ENCODE data around the gene KRT32.
"Not testable (repeated sequence)": the region's sequence is repeated elsewhere in the genome, so short reads cannot be mapped to it uniquely, and the experiment has no call there.

The KRT32 gene

DNA sequence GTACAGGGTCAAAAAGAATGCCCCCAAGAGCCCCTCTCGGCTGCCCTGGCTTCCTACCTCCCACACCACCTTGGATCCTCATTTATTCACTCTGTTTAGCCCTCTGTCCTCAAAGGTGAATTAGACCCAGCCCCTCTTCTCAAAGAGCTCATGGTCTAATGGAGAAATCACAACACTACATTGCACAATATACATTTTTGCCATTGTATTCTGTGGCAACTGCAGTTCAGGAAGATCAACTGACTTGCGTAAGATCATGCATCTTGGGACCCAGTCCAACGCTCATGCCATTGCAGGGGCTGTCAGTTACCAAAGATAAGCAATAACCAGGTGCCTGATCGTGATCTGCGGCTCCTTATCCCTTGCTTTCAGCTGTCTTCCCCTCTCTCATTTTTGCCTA lies 27.8 kb downstream of the KRT32 start:
- DNase-seq (ENCODE audit: low spot score) = no peak
- in situ Hi-C loops (cut with MboI; ENCODE audit: low sequenced_read_pairs, unreplicated experiment) = no loop called here
- TF ChIP-seq, protein P1, sequence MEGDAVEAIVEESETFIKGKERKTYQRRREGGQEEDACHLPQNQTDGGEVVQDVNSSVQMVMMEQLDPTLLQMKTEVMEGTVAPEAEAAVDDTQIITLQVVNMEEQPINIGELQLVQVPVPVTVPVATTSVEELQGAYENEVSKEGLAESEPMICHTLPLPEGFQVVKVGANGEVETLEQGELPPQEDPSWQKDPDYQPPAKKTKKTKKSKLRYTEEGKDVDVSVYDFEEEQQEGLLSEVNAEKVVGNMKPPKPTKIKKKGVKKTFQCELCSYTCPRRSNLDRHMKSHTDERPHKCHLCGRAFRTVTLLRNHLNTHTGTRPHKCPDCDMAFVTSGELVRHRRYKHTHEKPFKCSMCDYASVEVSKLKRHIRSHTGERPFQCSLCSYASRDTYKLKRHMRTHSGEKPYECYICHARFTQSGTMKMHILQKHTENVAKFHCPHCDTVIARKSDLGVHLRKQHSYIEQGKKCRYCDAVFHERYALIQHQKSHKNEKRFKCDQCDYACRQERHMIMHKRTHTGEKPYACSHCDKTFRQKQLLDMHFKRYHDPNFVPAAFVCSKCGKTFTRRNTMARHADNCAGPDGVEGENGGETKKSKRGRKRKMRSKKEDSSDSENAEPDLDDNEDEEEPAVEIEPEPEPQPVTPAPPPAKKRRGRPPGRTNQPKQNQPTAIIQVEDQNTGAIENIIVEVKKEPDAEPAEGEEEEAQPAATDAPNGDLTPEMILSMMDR (IDR thresholded peaks at IDR 0.05; ENCODE audit: borderline replicate concordance, control extremely low read depth, extremely low read depth, insufficient read depth, missing control alignments) = no peak

DNA sequence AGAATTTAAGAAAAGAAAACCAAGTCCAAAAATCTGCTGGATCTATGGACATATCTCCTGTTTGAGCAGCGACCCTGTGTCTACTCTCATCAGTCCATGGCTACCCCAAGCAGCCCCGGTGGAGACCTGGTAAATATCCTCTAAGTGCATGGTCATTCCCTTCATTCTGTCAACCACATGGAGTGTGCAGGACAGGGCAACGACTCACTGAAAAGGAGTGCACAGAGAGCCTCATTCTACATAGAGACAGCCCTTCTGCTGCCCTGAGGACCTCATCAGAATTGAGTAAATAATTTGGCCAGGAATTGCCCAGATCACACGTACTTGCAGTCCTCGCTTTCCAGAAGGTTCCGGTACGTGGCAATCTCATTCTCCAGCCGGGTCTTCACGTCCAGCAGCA lies 29.4 kb downstream of the KRT32 start:
- TF ChIP-seq, protein P1 (IDR thresholded peaks at IDR 0.05; ENCODE audit: borderline replicate concordance, control extremely low read depth, extremely low read depth, insufficient read depth, missing control alignments) = no peak
- no peak for DNase-seq (ENCODE audit: low spot score)
- in situ Hi-C loops (cut with MboI; ENCODE audit: low sequenced_read_pairs, unreplicated experiment) = no loop called here

DNA sequence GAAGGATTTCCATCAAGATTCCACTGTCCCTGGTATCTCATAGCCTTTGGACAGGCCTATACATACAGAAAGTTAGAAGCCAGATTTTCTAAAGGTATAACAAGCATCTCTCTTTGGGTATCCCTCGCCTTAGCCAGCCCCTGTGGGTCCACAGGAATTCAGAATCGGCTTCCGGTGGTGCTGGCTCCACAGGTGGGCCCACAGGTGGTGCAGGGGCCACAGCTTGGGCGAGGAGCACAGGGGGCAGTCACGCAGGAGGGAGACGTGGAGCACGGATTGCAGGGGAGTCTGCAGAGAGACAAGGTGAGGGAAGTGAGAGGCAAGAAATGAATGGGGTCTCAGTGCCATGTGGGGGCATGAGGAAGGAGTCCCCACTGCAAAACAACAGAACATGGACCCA lies 29.9 kb downstream of the KRT32 start:
- DNase-seq (ENCODE audit: low spot score) = no peak
- in situ Hi-C loops (cut with MboI; ENCODE audit: low sequenced_read_pairs, unreplicated experiment) = no loop called here
- TF ChIP-seq, protein P1 (IDR thresholded peaks at IDR 0.05; ENCODE audit: borderline replicate concordance, control extremely low read depth, extremely low read depth, insufficient read depth, missing control alignments) = no peak

DNA sequence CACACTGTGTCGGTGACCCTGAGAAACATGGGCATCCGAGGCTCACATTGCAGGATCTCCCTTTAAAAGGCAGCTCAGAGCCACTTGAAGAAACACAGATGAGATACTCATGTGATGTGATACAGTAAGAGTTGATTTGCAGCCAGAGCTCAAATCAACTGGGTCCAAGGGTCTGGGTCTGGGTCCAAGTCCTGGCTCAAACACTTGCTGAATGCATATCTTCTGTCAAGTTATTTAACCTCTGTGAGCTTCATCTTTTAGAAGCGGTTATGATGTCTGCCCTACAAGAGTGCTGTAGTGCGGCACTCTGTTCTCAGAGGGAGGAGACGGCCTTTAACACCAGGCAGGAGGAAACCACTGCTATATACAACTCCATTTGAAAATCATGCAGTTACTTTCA lies 32.8 kb downstream of the KRT32 start:
- no peak for DNase-seq (ENCODE audit: low spot score)
- in situ Hi-C loops (cut with MboI; ENCODE audit: low sequenced_read_pairs, unreplicated experiment) = no loop called here
- TF ChIP-seq, protein P1 (IDR thresholded peaks at IDR 0.05; ENCODE audit: borderline replicate concordance, control extremely low read depth, extremely low read depth, insufficient read depth, missing control alignments) = no peak

DNA sequence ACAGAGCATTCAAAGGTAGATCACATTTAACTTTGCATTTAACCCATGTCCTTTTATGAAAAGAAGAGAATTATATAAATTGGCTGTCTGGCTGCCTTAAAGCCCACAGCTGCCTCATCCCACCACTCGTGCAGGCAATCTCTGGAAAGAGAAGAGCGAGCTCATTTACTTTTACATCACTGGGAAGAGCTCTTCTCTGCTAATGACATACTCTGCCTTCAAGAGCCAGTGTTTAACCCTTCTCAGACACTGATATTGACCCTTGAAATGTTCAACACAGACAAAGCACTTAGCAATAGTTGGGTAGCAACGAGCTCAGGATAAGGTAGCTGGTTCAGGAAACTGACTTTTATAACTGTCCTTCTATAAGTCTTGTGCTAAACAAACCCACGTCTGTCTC lies 33.2 kb downstream of the KRT32 start:
- in situ Hi-C loops (cut with MboI; ENCODE audit: low sequenced_read_pairs, unreplicated experiment) = no loop called here
- TF ChIP-seq, protein P1 (IDR thresholded peaks at IDR 0.05; ENCODE audit: borderline replicate concordance, control extremely low read depth, extremely low read depth, insufficient read depth, missing control alignments) = no peak
- DNase-seq (ENCODE audit: low spot score) = no peak

DNA sequence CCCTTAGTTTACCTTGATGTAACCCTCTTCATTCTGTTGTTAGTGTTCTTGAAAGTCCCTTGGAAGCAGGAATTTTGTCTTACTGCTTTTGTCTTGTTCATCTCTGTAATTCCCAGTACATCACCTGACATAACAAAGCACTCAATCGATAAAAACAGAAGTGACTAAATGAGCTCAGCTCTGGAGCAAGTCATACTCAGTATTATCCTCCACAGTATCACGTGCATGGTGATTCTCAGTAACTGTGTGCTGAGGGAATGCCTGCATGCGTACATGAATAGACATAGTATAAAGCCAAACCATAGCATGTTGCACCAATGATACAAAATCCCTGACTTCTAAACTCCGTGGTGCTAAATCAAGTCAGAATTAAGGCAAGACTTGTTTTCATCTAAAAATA lies 33.6 kb downstream of the KRT32 start:
- in situ Hi-C loops (cut with MboI; ENCODE audit: low sequenced_read_pairs, unreplicated experiment) = no loop called here
- TF ChIP-seq, protein P1 (IDR thresholded peaks at IDR 0.05; ENCODE audit: borderline replicate concordance, control extremely low read depth, extremely low read depth, insufficient read depth, missing control alignments) = no peak
- DNase-seq (ENCODE audit: low spot score) = no peak

DNA sequence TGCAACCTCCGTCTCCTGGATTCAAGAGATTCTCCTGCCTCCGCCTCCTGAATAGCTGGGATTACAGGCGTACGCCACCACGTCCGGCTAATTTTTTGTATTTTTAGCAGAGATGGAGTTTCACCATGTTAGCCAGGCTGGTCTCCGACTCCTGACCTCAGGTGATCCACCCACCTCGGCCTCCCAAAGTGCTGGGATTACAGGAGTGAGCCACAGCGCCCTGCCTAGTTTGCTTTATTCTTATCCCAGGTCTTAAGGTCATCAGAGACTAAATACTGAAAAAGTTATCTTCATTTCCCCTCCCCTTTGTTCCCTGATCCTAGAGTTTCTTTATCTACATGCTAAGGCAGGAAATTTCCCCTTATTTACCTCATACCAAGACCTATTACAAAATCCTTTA lies 36.8 kb downstream of the KRT32 start:
- in situ Hi-C loops (cut with MboI; ENCODE audit: low sequenced_read_pairs, unreplicated experiment); DNase-seq (ENCODE audit: low spot score): not testable (repeated sequence)
